ENCODE data around the gene ZNF407.

Gene ZNF407

GRCh38 chr18:74626049-74626874 lies 28.6 kb downstream of the ZNF407 start:
- no peak for DNase-seq (ENCODE audit: low read depth)

- DNase-seq (ENCODE audit: low read depth) = no peak
These were observed 33.1 kb downstream of the ZNF407 start for GRCh38 chr18:74630804-74631203.

- no peak for DNase-seq (ENCODE audit: low read depth)
These were observed 33.5 kb downstream of the ZNF407 start for GRCh38 chr18:74631212-74631611.

- no peak for DNase-seq (ENCODE audit: low read depth)
These were observed 34.1 kb downstream of the ZNF407 start for GRCh38 chr18:74631623-74632350.

GRCh38 chr18:74632351-74632679 lies 34.6 kb downstream of the ZNF407 start:
- DNase-seq (ENCODE audit: low read depth) = no peak

GRCh38 chr18:74632856-74633255 lies 35.2 kb downstream of the ZNF407 start:
- no peak for DNase-seq (ENCODE audit: low read depth)

GRCh38 chr18:74633652-74634352 lies 36.1 kb downstream of the ZNF407 start:
- DNase-seq (ENCODE audit: low read depth) = no peak

- no peak for DNase-seq (ENCODE audit: low read depth)
These were observed 37.7 kb downstream of the ZNF407 start for GRCh38 chr18:74635224-74635975.

GRCh38 chr18:74637070-74637469 lies 39.4 kb downstream of the ZNF407 start:
- DNase-seq (ENCODE audit: low read depth) = no peak

GRCh38 chr18:74638210-74638609 lies 40.5 kb downstream of the ZNF407 start:
- no peak for DNase-seq (ENCODE audit: low read depth)

GRCh38 chr18:74644713-74645112 lies 47.0 kb downstream of the ZNF407 start:
- no peak for DNase-seq (ENCODE audit: low read depth)

GRCh38 chr18:74645679-74646078 lies 48.0 kb downstream of the ZNF407 start:
- no peak for DNase-seq (ENCODE audit: low read depth)

- no peak for DNase-seq (ENCODE audit: low read depth)
These were observed 53.9 kb downstream of the ZNF407 start for GRCh38 chr18:74651327-74652128.

- no peak for DNase-seq (ENCODE audit: low read depth)
These were observed 54.8 kb downstream of the ZNF407 start for GRCh38 chr18:74652392-74652988.

GRCh38 chr18:74654638-74655037 lies 57.0 kb downstream of the ZNF407 start:
- no peak for DNase-seq (ENCODE audit: low read depth)

- no peak for DNase-seq (ENCODE audit: low read depth)
These were observed 63.3 kb downstream of the ZNF407 start for GRCh38 chr18:74661008-74661407.

GRCh38 chr18:74661691-74662090 lies 64.0 kb downstream of the ZNF407 start:
- no peak for DNase-seq (ENCODE audit: low read depth)

- no peak for DNase-seq (ENCODE audit: low read depth)
These were observed 65.0 kb downstream of the ZNF407 start for GRCh38 chr18:74662622-74663021.

GRCh38 chr18:74665346-74665745 lies 67.7 kb downstream of the ZNF407 start:
- DNase-seq (ENCODE audit: low read depth) = no peak

GRCh38 chr18:74665905-74666304 lies 68.2 kb downstream of the ZNF407 start:
- no peak for DNase-seq (ENCODE audit: low read depth)

Data from HS-5 (cell line).